ENCODE measurements around the gene ELMO1. TPM values are rescaled to one million over a fixed set of nuclear protein-coding genes. Genes with fewer than 3 reads are reported as not detected.

The ELMO1 gene
- polyA plus RNA-seq, 1 donor from 2014 or later: 86.5 TPM

DNA sequence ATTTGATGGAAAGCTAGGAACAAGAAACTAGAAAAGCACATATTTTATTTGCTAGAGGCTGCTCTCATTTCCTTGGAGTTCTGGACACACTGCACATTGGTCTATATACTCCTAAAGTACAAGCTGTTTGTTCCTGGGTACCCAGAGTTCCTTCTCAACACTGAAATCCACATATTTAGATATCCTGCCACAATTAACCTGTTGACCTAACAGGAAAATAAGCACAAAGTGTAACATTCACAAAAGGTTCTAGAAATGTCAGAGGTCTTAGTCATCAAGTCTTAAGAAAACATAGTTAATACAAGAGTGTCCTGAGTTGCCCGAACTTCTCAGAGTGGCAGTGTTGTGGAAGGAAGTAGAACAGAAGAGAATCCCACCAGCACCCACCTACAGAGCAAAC is 115.6 kb downstream of the ELMO1 start:
- peak overlapping the region in 1 of 3 donors; percentile 4 for H3K27ac Mint-ChIP-seq

DNA sequence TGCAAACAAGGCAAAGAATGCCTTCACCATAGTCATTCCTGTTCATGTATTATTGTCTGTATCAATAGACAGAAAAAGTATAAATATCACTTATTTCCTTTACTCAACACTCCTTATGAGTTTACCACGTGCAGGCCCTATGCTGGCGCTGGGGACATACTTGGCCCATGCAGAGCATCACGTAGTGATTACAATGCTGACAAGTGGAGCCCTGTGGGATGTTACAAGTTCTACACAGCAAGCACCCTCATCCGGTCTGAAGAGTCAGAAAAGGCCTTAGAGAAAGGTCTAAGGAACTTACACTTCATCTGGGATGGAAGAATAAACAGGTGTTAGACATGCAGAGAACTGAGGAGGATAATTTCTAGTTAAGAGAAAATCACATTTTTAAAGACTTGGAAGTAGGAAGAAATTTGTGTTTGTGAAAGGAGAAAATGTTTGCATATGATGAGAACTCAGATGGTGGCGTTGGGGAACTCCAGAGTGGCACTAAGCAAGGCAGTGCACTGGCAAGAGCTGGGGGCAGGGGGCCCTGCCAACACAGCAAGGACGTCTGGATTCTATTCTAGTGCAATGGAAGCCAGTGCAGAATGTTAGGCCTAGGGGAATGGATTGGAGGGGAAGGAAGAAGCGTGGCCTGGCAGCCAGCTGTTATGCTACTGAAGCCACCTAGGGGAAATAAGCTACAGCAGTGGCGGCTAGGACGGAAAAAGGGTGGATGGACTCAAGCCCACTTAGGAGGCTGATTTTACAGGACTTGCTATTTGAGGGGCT is 116.2 kb downstream of the ELMO1 start:
- Mint-ChIP-seq H3K36me3 (peaks cover 13% of the 10 kb centered on the region), H3K27me3 (no peaks in the 10 kb centered on the region), H3K4me3 (peak overlapping the region in 1 of 4 donors; percentile 56), H3K4me1 (peaks cover 43 to 63% (median 53%) of the 10 kb centered on the region in 3 donors), H3K27ac (peak overlapping the region; percentile 22 to 96 (median 42)), H3K9me3 (no peaks in the 10 kb centered on the region)

More for the DNA sequence above, 115.6 kb downstream of the ELMO1 start:
- peaks cover 13% of the 10 kb centered on the region for H3K36me3 Mint-ChIP-seq
- no peak overlapping the region for H3K4me3 Mint-ChIP-seq
- H3K9me3 Mint-ChIP-seq: no peaks in the 10 kb centered on the region
- peaks cover 42 to 66% (median 54%) of the 10 kb centered on the region in 3 donors for H3K4me1 Mint-ChIP-seq
- no peaks in the 10 kb centered on the region for H3K27me3 Mint-ChIP-seq

DNA sequence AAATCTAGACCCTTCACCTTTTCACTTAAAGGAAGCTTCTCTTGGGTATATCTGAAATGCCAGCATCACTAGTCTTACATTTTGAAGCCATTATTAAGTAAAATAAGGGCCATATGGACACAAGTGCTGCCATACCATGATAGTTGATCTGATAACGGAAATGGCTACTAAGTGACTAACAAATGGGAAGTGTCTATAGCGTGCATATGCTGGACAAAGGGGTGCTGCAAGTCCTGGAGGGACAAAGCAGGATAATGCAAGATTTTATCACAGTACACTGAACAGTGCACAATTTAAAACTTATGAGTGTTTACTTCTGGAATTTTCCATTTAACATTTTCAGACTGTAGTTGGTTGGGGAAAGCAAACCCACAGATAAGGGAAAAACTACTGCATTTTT is 117.9 kb downstream of the ELMO1 start:
- Mint-ChIP-seq H3K27me3 (no peaks in the 10 kb centered on the region), H3K36me3 (peaks cover 11% of the 10 kb centered on the region), H3K9me3 (no peaks in the 10 kb centered on the region), H3K4me1 (peaks cover 39 to 54% (median 40%) of the 10 kb centered on the region in 3 donors), H3K27ac (peak overlapping the region in 1 of 3 donors; percentile 23), H3K4me3 (no peak overlapping the region)

DNA sequence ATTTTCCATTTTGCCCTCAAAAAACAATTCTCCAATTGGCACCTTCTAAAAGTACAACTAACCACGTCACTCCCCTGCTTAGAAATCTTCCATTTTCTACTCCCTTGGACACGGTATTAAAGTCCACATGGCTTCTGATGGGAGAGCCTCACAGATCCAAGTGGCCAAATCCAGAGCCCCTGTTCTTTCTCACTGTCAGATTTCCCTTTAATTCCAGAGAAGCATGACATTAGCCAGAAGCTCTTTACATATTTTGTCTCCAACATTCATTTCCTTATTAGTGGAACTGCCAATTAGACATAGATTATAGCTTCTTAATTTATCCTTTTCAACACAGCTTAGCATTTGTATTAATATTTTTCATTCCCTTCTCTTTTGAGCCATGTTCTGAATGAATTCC is 118.7 kb downstream of the ELMO1 start:
- Mint-ChIP-seq H3K4me1 (peaks cover 31 to 45% (median 39%) of the 10 kb centered on the region in 3 donors), H3K27me3 (no peaks in the 10 kb centered on the region), H3K36me3 (peaks cover 11% of the 10 kb centered on the region), H3K4me3 (no peak overlapping the region), H3K9me3 (no peaks in the 10 kb centered on the region), H3K27ac (peak overlapping the region in 2 of 3 donors; percentile 23 to 26)

DNA sequence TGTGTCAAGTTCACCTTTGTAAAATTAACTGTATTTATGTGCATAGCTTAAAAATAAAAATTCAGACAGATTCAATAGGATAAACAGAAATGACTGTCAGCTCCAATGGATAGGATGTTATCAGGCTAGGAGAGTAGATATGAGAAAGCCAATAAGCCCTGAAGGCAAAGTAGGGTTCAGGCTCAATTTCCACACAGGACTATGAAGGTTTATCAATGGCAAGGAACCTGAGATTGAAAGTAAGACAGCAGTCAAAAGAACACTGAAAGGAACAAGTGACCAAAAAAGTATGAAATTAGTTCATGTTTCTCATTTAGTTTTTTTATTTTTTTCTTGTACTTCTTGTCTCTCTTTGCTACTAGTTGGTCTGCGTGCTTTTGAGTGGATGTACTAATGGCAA is 121.4 kb downstream of the ELMO1 start:
- H3K36me3 Mint-ChIP-seq: peaks cover 11% of the 10 kb centered on the region
- H3K27ac Mint-ChIP-seq: peak overlapping the region in 1 of 3 donors; percentile 12
- no peaks in the 10 kb centered on the region for H3K27me3 Mint-ChIP-seq
- H3K4me1 Mint-ChIP-seq: peaks cover 17 to 33% (median 28%) of the 10 kb centered on the region in 3 donors
- H3K9me3 Mint-ChIP-seq: no peaks in the 10 kb centered on the region
- H3K4me3 Mint-ChIP-seq: no peak overlapping the region

GRCh38 chr7:37323966-37324365 is 124.7 kb downstream of the ELMO1 start:
- Mint-ChIP-seq H3K36me3 (peaks cover 3% of the 10 kb centered on the region), H3K27ac (no peak overlapping the region), H3K4me3 (no peak overlapping the region), H3K27me3 (no peaks in the 10 kb centered on the region), H3K4me1 (peaks cover 5 to 20% (median 15%) of the 10 kb centered on the region in 3 donors), H3K9me3 (no peaks in the 10 kb centered on the region)

DNA sequence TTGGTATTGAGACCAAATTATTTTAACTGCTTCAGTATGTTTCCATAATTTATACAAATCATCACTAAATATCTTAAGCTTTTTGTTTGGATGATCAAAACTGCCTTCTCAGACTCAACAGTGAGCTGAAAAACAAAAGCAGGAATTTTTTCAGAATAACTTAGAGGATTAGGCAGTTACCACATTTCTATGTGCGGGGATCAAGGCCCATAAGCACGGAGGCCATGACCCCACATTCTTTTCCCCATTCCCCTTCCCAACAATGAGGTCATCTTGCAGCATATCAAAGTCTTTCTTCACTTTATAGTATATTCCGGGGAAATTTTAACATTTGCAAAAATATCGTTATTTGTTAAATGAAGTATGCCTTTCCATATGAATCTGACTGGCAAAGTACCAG is 125.8 kb downstream of the ELMO1 start:
- no peak overlapping the region for H3K27ac Mint-ChIP-seq

GRCh38 chr7:37320848-37321468 is 127.7 kb downstream of the ELMO1 start:
- Mint-ChIP-seq H3K4me1 (peaks cover 8 to 22% (median 14%) of the 10 kb centered on the region in 3 donors), H3K4me3 (no peak overlapping the region), H3K27me3 (peaks cover 2% of the 10 kb centered on the region), H3K36me3 (peaks cover 3% of the 10 kb centered on the region), H3K9me3 (no peaks in the 10 kb centered on the region), H3K27ac (no peak overlapping the region)

More for the DNA sequence above, 125.8 kb downstream of the ELMO1 start:
- Mint-ChIP-seq H3K4me1 (peaks cover 4 to 15% (median 9%) of the 10 kb centered on the region in 3 donors), H3K4me3 (no peak overlapping the region), H3K27me3 (no peaks in the 10 kb centered on the region), H3K36me3 (peaks cover 3% of the 10 kb centered on the region), H3K9me3 (no peaks in the 10 kb centered on the region)

- Mint-ChIP-seq H3K36me3 (peaks cover 3% of the 10 kb centered on the region), H3K9me3 (no peaks in the 10 kb centered on the region), H3K4me3 (no peak overlapping the region), H3K27me3 (peaks cover 2% of the 10 kb centered on the region), H3K4me1 (peaks cover 15 to 28% (median 20%) of the 10 kb centered on the region in 3 donors), H3K27ac (no peak overlapping the region)
Measured at GRCh38 chr7:37320140-37320847, 128.4 kb downstream of the ELMO1 start.

DNA sequence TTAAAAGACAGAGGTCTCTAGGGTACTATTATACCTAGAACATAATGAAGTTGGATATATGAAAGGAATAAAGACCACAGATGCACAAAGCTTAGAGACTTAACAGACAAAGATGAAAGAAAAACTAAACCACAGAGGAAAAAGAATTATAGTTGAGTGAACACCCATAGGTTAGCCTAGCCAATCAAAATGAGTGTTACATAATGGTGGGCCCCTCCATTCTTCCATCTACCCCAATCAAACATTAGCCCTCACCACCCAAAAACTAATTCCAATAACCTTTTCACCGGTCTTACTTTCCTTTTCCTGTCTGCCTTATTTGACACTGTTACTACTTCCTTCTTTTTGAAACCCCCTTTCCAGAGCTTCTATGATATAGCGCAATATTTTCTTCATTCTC is 130.1 kb downstream of the ELMO1 start:
- Mint-ChIP-seq H3K4me1 (peaks cover 17 to 34% (median 25%) of the 10 kb centered on the region in 3 donors), H3K27me3 (peaks cover 2% of the 10 kb centered on the region), H3K9me3 (no peaks in the 10 kb centered on the region), H3K4me3 (no peak overlapping the region), H3K36me3 (peaks cover 3% of the 10 kb centered on the region), H3K27ac (no peak overlapping the region)

GRCh38 chr7:37315772-37316715 is 132.6 kb downstream of the ELMO1 start:
- H3K27me3 Mint-ChIP-seq: peaks cover 2% of the 10 kb centered on the region
- no peaks in the 10 kb centered on the region for H3K9me3 Mint-ChIP-seq
- peak overlapping the region; percentile 9 to 81 (median 32) for H3K4me3 Mint-ChIP-seq
- H3K4me1 Mint-ChIP-seq: peaks cover 30 to 46% (median 40%) of the 10 kb centered on the region in 3 donors
- H3K27ac Mint-ChIP-seq: peak overlapping the region; percentile 79 to 87 (median 82)
- H3K36me3 Mint-ChIP-seq: peaks cover 3% of the 10 kb centered on the region

DNA sequence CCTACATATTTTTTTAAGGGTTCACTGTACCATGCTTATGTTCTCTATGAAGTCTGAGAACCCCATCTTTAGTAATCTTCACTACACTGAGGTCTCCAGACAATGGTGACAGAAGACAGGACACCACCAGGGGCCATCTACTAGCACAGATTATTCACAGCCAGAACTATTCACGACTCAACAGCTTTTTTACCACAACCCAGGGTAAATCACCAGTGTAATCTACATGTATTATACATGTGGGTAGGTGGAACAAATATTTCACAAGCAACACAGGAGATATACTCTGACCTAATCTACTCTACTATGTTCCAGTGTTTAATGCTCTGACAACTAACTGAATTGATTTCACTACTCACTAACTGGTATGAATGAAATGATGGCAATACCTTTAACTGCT is 136.1 kb downstream of the ELMO1 start:
- Mint-ChIP-seq H3K36me3 (peaks cover 14% of the 10 kb centered on the region), H3K4me1 (peaks cover 48 to 64% (median 57%) of the 10 kb centered on the region in 3 donors), H3K4me3 (no peak overlapping the region), H3K27me3 (peaks cover 2% of the 10 kb centered on the region), H3K9me3 (no peaks in the 10 kb centered on the region), H3K27ac (peak overlapping the region; percentile 15 to 82 (median 71))

- H3K27me3 Mint-ChIP-seq: peaks cover under 1% of the 10 kb centered on the region
- H3K4me1 Mint-ChIP-seq: peaks cover 44 to 53% (median 47%) of the 10 kb centered on the region in 3 donors
- peaks cover 11% of the 10 kb centered on the region for H3K36me3 Mint-ChIP-seq
- H3K9me3 Mint-ChIP-seq: no peaks in the 10 kb centered on the region
- peak overlapping the region; percentile 82 to 94 (median 84) for H3K27ac Mint-ChIP-seq
- peak overlapping the region in 3 of 4 donors; percentile 22 to 90 (median 75) for H3K4me3 Mint-ChIP-seq
Measured at GRCh38 chr7:37311355-37311754, 137.3 kb downstream of the ELMO1 start.

Measured in IgD-negative memory B cell (primary cell).